Left lobe of liver (tissue), 2 donors: ENCODE measurements around the gene GATM. TPM values are rescaled to one million over a fixed set of nuclear protein-coding genes. Genes with fewer than 3 reads are reported as not detected.
"Not testable (repeated sequence)": the region's sequence is repeated elsewhere in the genome, so short reads cannot be mapped to it uniquely, and the experiment has no call there.

Experiments used
- ATAC-seq: fragments of 200-7000 bp; cut with Tn5 transposase; one replicate; pipeline ENCODE4 v1.9.1; 2020; ENCODE audit warnings: mild to moderate bottlenecking, moderate library complexity
- DNase-seq: peaks from one replicate; pipeline ENCODE4 v3.0.0-alpha.2; 2020; ENCODE audit warnings: low spot score
- total RNA-seq: library from RNA; stranded (reverse); gene quantifications from one replicate; pipeline ENCODE4 v1.2.1, GENCODE V29; 2021
- donor health status: DM: no; HTN: no; CAD: no; lungs with moderate emphysema.
- donor health status: DM: no; HTN: yes; CAD: no.

Gene GATM
- total RNA-seq, 1 donor from 2014 or later: 570 TPM

DNA sequence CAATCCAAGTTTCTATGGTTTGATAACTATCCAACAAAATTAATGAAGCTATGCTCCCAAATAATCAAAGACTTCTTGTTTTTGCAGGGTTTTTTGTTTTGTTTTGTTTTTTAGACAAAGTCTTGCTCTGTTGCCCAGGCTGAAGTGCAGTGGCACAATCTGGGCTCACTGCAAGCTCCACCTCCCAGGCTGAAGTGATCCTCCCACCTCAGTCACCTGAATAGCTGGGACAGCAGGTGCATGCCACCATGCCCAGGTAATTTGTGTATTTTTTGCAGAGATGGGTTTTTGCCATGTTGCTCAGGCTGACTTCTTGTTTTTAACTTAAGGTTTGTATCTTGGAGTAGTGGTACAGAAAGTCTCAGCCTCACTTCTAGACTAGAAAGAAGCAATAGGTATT lies 11.0 kb upstream of the GATM start:
- ATAC-seq: peak; percentile 16

DNA sequence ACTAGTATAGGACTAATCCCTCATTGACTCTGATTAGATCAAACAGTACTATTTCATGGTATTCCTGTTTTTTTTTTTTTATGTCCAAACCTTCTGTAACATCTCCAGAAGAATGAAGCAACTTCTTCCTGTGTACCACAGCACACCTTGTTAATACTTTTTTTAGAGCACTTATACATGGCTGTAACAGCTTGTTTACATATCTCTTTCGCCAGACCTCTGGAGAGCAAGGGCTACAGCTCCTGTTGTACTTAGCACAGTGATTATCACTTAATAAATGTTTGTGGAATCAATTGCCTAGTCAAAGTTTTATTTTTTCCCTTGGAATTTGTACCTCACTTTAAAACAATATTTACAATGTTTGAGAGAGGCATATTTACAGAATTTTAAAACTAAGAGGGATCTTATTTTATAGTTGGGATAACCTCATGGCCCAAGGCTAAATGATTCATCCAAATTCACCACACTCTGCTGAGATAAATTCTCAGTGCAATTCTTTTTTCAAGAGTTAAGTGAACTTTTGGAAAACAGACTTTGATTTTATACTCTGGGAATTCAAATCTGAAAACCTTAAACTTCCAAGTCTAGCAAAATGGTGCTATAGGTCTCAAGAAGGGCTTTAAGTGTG lies 9.2 kb upstream of the GATM start:
- DNase-seq (peak; percentile 62), ATAC-seq (peak; percentile 78)

More for the DNA sequence above, 11.0 kb upstream of the GATM start:
- no peak for DNase-seq

DNA sequence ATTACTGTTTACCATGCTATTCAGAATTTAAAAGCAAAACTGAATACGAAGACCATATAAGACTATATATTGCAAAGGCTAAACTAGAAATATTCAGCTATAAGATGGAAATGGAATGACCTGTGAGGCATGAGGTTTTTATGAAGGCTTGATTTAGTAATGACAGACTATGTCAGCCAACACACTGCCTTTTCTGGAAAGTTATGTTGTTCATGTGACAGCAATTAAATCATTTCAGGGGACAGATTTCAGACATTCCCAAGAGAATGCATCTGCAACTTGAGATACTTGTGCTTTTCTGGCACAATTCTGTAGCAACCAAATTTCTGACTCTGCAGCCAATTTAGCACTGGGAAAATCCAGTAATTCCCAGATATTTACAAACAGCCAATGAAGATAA lies 8.6 kb upstream of the GATM start:
- no peak for DNase-seq
- ATAC-seq: no peak

DNA sequence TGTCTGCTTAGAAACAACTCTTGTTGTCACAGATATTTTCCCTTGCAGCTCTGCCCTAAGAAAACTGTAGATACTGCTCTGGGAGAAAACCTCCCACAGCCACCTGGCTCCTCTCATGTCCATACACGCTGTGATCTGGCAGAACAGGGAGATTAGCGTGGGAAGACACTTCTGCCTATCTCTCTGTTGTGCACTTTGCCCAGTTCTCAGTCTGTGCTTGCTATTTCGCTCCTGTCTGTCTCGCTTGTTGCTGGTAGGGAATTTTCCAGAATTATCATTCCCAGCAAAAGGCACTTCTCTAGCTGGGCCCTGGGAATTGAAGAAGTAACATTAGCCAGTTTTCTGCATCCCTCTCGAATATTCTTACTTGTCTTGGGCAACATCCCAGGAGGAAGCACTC lies 8.1 kb upstream of the GATM start:
- ATAC-seq: peak; percentile 76
- peak; percentile 78 for DNase-seq

DNA sequence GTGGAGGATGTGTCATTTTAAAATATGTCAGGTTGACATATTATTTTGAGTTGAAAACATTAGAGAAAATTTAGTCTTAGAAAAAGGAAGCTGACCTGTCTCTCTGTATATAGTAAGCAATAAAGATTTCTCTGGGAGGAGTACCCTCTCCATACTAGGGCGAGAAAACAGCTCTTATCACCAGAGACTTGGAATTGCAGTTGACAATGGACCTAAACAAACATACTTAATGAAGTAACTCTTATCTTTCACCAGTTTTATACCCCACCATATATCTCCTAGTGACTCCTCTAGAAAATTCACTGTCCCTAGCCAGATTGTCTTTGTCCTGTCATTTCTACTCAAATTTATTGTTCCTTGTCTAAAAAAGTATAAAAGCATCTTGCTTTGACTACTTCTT lies 7.2 kb upstream of the GATM start:
- DNase-seq: no peak
- no peak for ATAC-seq

DNA sequence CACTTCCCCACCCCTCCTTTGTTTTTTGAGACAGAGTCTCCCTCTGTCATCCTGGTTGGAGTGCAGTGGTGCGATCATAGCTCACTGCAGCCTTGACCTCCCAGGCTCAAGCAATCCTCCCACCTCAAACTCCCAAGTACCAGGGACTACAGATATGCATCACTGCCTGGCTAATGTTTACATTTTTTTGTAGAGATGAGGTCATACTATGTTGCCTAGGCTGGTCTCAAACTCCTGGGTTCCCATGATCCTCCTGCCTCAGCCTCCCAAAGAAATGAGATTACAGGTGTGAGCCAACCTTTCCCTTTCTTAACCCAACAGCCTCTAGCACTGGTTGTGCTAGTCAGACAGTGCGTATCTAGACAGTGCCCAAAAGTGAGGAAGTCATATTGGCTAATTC lies 6.4 kb upstream of the GATM start:
- DNase-seq: no peak
- ATAC-seq: no peak

DNA sequence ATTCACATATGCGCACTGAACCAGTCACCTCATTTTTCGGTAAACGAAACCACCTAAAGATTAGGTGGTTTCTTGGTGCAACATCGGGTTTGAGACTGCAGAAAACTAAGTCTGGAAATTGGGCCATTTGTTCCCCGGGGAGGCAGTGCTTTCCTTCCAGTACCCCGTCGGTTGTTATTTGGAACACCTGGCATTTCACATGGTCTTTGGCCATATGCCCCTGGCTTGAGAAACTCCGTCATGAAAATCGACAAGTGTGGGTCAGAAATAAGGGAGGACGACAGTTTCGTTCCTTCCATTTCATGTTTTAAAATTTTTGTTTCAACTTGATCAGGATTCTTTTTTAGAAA lies 544 bp upstream of the GATM start:
- DNase-seq (peak; percentile 78), ATAC-seq (peak; percentile 51)

DNA sequence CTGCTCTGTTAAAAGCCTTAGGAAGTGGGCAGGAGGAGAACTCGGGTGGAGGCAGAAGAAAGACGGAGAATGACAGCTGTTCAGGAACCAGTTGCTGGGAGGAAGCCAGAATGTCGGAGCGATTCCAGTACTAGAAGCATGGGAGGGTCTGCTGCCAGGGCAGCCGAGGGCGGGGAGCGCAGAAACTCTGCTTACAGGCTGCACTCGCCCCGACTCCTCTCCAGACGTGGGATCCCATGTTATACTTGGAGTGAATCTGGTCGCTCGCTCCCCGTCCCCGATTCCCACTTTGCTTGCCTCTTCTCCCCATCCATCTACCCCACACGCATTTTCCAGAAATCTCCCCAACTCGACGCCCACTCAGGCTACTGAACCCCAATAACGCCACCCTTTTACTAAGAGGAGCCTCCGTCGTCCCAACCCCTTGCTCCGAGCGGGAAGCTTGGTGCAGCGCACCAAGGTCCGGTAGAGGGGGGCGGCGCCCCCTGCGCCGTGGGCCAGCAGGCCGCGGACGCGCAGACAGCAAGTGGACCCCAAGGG lies 665 bp downstream of the GATM start:
- ATAC-seq (peak; percentile 18), DNase-seq (peak; percentile 54)

DNA sequence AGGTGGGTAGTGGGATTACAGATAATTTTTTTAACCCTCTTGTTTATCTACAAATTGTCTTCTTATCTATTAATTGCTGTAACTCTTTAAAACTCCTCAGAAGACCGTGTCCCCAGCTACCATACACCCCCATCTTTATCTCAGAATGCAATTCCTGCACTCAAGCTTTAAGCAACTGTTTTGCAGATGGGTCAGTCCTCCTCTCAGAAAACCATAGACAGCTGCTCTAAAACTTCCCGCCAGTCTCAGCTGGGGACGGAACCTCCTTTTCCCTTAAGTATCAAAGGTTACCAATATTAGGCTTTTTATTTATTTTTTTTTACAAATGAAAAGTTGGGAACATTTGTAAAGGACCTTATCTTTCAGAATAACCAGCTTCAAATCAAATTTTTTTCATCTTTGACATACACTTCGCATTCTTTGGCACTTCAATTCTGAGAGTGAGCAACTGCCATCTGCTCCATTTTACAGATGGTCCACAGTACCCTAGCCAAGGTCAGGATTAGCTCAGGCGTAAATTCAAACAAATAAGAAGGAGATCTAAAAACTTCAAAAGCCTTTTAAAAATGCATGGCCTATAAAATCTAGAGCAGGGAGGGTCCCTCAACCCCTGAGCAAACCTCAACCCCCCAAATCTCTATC lies 1.3 kb downstream of the GATM start:
- ATAC-seq (no peak), DNase-seq (no peak)

DNA sequence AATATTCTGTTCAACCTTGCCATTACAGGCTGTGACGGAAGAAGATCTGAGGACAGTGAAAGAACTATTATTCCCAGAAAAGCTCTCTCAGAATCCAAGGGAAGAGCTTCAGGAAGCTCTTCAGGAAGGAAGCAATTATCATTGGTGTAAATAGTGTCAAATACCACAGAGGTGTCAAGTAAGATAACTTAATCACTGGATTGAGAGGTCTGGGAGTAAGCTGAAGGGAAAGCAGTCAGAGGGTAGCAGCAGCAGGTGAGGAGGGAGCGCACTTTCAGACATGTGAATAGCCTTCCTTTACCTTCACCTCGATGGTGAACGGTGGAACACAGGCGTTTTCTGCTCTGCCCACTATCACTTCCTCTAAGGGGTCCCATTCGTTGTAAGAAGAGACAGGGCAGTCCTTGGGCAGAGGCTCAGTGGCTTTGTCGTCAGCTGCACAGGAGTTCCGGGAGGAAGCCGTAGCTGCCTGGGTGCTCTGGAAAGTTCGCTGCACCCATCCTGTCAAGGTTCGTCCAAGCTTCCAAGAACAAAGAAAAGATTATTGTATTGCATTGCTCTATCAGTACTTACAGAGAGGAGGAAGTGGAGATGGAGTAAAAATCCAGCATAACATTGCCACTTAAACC lies 1.9 kb downstream of the GATM start:
- no peak for DNase-seq
- ATAC-seq: no peak

DNA sequence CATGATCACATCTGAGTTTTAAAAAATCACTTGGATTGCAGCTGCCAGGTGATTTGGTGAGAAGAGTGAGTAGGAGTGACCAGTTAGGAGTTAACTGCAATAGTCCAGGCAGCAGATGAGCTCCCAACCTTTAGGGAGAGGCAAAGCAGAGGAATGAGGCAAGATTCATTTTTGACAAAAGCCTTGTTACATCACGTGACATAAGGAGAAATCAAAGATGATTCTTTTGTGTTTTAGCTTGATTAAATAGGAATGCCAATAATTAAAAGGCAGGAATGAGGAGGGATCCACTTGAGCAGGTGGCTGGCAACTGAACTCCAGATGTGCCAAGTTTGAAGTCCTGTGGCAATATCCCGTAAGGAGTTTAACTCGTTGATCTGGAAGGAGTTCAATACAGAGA lies 2.5 kb downstream of the GATM start:
- ATAC-seq (no peak), DNase-seq (no peak)

DNA sequence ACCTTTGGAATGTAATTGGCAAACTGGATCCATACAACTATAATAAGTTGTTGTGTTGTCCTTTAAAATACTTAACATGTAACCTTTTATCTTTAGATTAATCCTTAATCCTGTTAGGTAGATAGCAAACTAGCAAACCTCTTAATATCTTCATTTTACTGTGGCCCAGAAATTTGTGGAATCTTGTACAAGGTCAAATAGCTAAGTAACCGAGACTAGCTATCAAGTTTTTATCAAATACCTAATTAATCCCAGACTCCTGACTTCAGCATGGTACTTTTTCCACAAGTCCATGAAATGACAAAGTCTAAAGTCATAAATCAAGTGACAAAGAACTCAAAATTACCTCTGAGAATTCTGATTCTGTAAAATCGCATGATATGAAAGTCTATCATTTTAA lies 4.4 kb downstream of the GATM start:
- DNase-seq: no peak
- ATAC-seq: no peak

DNA sequence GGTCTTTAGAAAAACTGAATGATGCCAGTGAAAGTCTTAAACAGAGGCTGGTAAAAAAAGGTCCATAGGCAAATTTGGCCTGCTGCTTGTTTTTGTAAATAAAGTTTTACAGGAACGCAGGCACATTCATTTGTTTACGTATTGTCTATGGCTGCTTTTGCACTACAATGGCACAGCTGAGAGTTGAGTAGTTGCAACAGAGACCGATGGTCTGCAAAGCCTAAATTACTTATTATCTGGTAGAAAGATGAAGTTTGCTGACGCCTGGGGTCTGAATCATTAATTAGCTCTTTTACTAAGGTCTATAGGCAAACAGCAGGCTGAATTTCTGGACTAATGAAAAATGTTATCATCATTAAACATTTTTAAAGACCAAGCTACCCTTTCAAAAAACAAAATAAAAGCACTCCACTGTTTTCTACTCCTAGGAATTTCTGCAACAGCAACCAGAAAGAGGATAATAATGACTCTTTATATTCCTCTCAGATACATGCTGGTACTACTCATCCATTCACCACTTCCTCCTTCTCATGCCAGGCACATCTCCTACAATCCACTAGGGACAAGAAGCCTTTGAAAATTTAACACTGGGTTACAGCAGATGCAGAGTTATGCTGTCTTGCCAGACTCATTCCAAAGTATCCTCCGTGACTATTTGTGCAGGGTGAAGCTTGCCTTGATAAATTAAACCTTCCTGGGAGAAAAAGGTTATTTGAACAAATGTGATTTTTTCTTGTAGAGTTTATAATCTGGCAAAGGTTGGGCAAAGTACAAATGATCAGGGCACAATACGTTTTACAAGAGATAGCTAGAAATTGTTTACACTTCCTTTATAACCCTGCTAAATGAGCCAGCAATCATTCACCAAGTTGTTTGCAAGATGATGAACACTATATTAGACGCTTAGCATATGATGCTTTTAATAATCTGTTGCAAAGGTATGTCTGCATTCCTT lies 6.0 kb downstream of the GATM start:
- peak; percentile 16 for ATAC-seq
- no peak for DNase-seq

DNA sequence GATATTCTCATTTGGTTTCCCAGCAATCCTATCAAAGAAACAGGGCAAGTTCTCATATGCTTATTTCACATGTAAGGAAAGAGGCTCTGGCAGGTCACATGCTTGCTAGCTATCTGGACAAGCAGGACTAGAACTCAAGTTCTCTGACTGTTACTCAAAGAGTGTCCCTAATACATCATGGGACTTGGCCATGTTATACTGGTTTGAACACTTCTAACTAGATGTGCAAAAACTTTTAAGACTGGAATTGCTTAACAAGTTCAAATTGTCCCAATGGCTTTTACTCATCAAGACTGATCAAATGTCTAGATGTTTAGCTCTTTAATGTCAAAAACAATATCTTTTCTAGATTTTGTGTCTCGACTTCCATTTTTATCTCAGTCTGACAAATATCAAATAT lies 6.8 kb downstream of the GATM start:
- ATAC-seq: no peak
- no peak for DNase-seq

DNA sequence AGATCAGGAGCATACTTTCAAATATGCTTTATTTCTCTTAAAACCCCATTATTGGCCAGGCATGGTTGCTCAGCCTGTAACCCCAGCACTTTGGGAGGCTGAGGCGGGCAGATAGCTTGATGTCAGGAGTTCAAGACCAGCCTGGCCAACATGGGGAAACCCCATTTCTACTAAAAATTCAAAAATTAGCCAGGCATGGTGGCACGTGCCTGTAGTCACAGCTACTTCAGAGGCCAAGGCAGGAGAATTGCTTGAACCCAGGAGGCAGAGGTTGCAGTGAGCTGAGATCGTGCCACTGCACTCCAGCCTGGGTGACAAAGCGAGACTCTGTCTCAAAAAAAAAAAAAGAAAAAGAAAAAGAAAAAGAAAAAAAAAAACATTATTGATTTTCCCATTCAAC lies 8.3 kb downstream of the GATM start:
- ATAC-seq, DNase-seq: not testable (repeated sequence)

DNA sequence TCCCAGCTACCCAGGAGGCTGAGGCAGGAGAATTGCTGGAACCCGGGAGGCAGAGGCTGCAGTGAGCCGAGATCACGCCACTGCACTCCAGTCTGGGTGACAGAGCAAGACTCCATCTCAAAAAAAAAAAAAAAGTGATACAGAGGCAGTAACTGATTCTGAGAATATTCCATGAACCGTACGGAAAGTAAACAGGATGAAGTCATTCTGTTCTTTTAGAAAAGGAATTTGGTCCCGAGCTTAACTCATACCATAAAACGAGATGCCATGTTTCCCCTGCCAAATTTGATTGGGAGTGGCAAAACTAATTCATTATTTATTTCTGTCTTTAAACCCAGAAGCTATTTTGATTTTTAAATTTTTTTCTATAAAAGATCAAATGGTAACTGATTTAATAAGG lies 11.1 kb downstream of the GATM start:
- not testable (repeated sequence) for ATAC-seq, DNase-seq

DNA sequence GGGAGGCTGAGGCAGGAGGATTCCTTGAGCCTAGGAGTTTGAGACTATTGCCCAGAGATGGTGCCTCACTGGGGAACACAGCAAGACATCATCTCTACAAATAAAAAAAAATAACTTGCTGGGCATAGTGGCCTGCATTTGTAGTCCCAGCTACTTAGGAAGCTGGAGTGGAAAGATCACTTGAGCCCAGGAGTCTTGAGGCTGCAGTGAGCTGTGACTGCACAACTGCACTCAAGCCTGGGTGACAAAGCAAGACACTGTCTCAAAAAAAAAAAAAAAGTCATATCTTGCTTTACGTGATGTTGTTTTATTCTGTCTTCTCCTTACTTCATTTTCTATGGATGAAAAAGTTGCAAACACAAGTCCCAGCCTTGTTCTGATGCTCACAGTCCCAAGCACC lies 14.1 kb downstream of the GATM start:
- ATAC-seq (no peak), DNase-seq (no peak)

DNA sequence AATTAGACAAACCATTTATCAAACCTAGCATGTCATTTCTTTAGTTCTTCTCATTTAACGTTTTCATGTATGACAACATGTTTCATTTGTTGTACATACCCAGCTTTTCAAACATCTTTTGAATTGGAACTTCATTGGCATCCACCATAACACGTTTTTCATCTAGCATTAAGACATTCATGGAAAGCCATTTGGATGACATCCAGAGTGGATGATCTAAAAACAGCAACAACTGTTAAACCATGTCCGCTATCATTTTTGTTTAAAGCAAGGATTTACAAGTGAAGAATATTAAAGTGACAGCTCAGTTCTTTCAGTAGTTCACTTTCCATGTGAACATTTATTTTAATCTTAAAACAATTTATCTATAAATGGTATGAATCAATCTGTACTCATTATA lies 14.5 kb downstream of the GATM start:
- DNase-seq (no peak), ATAC-seq (no peak)

DNA sequence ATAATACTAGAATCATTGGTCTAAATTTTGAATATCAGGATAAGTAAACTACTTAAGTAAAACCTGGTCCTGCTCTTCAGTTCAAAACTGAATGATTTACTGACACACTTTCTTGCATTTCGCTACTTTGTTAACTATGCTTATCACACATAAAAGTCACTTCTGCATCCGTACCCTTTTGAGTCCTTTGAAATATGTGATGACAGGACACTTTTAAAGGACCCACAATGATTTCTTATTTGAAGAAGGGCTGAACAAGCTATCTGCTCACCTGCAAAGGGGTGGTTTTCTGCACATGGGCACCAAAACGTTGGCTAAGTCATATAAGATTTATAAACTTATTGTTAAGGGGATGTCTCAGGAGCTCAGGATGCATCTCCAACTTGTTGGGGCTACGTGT lies 15.0 kb downstream of the GATM start:
- no peak for ATAC-seq
- DNase-seq: no peak

DNA sequence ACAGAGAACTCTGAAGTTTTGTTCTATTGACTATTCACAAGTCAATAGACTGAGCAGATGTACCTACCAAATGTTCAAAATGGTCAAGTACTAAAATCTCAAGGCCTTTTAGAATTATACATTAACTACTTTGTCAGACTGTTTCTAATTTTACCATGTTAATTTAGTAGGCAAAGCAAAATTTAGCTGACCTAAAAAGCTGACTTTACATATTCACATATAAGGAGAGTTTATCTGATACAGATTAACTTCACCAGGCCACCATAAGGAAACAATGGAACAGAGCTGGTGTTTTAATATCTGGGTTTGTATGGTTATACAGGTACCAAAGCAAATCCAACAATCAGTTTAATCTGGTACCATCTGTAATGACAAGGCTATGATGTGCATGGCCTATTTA lies 15.9 kb downstream of the GATM start:
- ATAC-seq (peak; percentile 10), DNase-seq (no peak)

DNA sequence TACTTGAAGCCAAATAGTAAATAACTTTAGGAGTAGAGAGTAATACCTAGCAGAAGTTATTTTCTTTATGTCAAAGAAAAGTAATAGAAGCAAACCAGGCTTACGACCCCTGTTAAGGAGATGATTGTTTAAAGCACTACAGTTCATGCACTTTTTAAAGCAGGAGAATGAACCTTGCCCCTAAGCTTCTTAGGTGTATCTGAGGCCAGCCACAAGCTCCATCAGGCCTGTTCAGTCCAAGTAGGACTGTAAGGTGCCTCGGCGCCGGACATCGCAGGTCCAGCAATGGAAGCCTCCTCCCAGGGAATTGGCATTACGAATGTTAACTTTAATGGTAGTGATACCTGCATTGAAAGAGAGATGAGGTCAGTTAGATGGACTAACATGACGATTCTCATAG lies 16.5 kb downstream of the GATM start:
- DNase-seq: no peak
- peak; percentile 50 for ATAC-seq
